ENCODE measurements around the gene AHI1.

DNA sequence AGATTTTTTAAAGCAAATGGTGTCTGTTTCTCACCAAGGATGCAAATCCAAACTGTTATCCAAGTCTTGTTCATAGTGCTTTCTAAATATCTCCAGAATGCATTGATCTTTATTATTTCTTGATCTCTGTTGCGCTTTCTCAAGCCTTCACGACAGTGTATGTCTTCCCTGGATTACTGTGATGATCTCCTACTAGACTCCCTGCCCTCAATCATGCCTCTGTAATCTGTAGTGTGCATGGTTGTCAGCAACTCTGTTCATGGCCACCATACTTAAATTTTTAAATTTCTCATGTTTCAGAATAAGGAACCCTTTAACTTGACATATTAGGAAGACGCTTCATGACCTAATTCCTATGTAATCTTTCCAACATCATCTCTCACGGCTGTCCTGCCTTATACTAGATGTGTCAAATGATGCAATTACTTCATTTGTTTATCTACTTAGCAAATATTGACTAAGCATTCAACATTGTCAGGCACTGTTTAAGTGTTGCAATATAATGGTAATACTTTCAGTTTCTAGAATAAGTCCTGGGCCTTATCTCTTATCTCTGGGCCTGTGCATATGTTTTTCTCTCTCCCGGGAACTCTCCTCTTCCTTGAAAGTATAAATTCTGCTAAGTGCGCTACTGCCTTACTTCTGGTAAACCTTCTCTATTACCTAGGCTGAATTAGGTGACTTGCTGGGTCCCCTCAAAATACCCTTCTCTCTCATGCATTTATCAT lies 25.6 kb upstream of the AHI1 start:
- TF ChIP-seq, protein P1, sequence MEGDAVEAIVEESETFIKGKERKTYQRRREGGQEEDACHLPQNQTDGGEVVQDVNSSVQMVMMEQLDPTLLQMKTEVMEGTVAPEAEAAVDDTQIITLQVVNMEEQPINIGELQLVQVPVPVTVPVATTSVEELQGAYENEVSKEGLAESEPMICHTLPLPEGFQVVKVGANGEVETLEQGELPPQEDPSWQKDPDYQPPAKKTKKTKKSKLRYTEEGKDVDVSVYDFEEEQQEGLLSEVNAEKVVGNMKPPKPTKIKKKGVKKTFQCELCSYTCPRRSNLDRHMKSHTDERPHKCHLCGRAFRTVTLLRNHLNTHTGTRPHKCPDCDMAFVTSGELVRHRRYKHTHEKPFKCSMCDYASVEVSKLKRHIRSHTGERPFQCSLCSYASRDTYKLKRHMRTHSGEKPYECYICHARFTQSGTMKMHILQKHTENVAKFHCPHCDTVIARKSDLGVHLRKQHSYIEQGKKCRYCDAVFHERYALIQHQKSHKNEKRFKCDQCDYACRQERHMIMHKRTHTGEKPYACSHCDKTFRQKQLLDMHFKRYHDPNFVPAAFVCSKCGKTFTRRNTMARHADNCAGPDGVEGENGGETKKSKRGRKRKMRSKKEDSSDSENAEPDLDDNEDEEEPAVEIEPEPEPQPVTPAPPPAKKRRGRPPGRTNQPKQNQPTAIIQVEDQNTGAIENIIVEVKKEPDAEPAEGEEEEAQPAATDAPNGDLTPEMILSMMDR (IDR thresholded peaks at IDR 0.05): no peak
- no peak for TF ChIP-seq POLR2A (IDR thresholded peaks at IDR 0.05)
